HG03060 (cell line): ENCODE results near the gene NCF4.

Experiments
- ATAC-seq: cut with Tn5 transposase; IDR thresholded peaks from one replicate; pipeline ENCODE4 v1.9.1; 2021; ENCODE audit warnings: low read depth, moderate number of reproducible peaks; ENCODE audit not compliant: unreplicated experiment

The NCF4 gene

GRCh38 chr22:36860821-36861659, at the start of gene NCF4:
Gene NCF4 (plus strand): TSS chr22:36861006. CDS start chr22:36861172, 166 bp downstream.
- peak; percentile 39 for ATAC-seq

- ATAC-seq: no peak
Observed at GRCh38 chr22:36811094-36811800, 49.6 kb upstream of the NCF4 start.

DNA sequence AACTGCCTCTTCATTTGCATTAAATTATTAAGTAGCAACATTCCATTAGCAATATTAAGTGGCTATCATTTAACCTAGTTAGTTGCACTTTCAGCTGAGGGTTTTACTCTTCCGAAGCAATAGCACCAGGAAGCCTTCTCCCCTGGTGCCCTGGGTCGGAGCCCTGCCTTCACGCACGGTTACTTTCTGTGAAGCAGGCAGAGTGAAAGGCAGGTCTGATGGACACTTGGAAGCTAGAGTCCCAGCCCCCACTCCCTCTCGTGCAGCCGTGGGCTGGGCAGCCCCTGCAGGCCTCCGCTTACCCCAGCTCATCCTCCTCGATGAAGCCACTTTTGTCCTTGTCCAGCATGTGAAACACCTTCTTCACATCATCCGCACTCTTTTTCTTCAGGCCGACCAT, 46.0 kb upstream of the NCF4 start:
- no peak for ATAC-seq

- ATAC-seq: no peak
Observed at GRCh38 chr22:36815558-36816338, 45.1 kb upstream of the NCF4 start.

DNA sequence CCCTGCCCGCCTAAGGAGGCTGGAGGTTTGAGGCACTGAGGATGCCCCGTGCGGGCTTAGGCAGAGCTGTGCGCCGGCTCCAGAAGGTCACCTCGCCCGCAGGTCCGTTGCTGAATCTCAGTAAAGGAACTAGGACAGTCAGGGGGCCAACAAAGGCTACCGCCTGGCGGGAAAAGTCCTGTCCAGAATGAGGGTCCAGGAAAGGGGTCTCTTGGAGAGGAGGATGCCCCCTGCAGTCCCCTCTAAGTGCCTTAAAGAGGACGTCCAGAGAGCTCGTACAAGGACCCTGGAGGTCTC, 44.5 kb upstream of the NCF4 start:
- ATAC-seq: no peak

DNA sequence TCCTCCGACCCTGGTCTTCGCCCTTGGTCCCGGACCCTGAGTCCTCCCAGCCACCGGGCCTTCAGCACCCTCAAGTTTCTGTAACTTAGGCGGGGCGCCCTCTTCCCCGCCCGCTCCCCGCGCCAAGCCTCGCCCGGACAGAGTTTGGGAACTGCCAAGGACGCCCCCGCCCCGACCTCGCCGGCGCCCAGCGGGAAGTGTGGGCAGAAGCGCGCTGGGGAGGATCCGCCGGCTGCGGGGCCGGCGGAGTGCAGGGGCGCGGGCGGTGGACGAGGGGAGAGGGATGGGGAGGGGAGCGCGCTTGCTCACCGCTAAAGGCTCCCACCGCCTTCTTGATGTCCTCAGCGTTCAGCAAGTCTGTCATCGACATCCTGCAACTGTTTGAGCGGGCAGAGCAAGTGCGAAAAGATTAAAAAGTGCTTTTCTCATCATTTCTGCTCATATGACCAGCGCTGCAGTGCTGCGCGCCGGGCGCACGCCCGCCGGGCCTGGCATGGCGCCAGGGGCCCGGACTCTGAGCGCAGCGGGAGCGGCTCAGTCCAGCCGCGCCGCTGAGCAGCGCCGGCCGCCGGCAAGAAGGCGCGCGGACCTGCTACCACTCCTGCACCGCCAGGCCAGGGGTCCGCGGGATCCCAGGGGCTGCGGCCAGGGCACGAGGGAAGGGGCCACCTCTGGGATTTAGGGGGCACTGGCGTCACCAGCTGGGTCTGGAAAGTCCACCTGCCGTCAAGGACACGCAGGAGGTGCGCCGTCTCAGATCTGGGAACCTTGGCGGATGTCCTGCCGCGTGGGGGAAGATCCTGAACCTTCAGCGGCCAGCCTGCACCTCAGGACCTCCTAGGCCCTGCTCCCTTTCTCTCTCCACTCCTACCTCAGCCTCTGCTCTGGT, 43.9 kb upstream of the NCF4 start, which contains the start of gene PVALB:
Gene PVALB (minus strand): TSS at position 400 of the 889 bp plus-strand sequence. CDS start 30 bp downstream, at position 370.
- no peak for ATAC-seq

- no peak for ATAC-seq
Observed at GRCh38 chr22:36817525-36817848, 43.3 kb upstream of the NCF4 start.

DNA sequence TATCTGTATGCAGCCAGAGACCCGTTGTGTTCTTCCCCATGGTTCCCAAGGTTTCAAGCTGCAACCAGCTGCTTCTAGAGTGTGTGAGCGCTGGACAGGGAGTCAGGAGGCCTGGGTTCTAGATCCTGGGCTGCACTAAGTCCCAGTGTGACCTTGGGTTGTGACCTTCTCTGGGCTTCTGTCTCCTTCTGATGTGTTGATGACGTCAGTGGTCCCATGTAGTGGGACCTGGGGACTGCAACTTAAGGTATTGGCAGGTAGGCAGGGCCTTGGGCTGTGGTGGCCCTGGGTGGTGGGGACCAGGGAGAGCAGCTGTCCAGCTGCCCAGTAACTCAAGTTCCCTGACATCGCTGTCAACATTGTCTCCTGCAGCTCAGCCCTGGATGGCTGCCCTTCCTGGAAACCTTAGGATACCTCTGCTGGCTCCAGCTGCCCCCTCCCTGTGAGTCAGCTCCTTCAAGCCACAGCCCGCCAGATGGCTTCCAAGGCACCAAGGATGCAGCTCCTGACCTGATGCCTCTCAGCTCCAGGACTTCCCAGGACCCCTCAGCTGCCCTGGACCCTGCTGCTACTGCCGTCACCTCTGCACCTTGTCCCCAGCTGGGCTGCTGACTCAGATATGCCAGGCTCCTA, 42.7 kb upstream of the NCF4 start:
- ATAC-seq: no peak

- ATAC-seq: no peak
Observed at GRCh38 chr22:36819112-36819511, 41.7 kb upstream of the NCF4 start.

DNA sequence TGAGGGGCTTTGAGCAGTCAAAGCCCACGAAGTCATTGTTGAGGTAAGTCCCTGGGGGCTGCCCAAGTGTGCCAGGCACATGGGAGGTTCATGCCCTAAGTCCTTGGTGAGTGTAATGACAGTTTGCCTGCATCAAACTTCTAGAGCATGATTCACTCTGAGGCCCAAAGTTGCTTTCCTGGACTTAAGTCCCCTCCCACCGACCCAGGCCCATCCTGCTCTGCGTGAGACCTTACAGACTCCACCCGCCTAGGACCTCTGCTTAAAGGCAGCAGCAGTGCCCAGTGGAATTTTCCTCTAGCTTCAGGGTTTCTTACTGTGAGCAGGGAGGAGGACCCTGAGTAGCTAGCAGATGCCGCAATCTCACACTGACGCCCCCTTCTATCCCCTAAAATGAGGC, 38.2 kb upstream of the NCF4 start:
- ATAC-seq: no peak

- ATAC-seq: no peak
Observed at GRCh38 chr22:36823186-36823839, 37.5 kb upstream of the NCF4 start.

- ATAC-seq: no peak
Observed at GRCh38 chr22:36824655-36825054, 36.2 kb upstream of the NCF4 start.

- no peak for ATAC-seq
Observed at GRCh38 chr22:36826262-36826661, 34.5 kb upstream of the NCF4 start.

GRCh38 chr22:36828815-36829214, 32.0 kb upstream of the NCF4 start:
- ATAC-seq: no peak

DNA sequence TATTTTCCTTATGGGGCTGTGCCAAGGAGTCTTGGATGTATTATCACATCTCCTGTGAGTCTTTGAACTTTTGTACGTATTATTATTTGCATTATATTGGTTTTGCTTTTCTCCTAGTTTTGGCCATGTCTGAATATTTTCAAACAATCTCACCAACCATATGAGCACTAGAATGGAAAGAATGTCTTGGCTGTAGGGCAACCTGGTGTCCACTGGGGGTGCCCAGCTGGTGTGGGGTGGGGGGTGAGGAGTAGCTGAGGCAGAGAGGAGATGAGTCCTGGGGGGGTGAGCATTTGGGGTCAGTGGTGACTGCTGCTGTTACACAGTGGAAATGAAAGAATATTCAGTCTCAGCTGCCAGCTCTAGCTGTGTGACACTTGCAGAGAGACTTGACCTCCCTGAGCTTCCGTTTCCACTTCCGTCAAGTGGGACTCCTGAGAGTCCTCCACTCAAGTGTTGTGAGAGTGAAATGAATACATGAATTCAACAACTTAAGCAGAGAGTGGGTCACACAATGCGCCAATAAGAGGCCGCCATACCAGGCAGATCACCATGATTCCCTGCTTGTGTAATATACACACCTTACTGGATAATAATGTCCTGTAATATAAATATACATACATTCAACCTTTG, 31.3 kb upstream of the NCF4 start:
- no peak for ATAC-seq

DNA sequence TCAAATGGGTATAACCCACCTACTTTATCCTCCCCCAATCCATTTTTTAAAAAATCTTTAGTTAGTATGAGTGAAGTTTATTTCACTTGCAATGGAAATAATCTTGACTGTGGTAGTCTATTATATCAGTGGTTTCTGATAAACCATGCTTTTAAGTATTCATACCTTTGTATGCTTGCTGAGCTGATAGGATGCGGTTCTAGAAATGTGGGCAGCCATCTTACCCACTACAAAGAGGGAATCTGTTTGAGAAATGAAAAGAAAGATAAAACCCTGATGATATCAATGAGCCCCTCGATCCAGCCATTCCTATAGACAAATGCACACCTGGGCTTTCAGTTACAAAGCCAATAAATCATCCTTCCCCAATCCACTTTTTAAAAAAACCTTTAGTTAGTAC, 30.2 kb upstream of the NCF4 start:
- no peak for ATAC-seq

DNA sequence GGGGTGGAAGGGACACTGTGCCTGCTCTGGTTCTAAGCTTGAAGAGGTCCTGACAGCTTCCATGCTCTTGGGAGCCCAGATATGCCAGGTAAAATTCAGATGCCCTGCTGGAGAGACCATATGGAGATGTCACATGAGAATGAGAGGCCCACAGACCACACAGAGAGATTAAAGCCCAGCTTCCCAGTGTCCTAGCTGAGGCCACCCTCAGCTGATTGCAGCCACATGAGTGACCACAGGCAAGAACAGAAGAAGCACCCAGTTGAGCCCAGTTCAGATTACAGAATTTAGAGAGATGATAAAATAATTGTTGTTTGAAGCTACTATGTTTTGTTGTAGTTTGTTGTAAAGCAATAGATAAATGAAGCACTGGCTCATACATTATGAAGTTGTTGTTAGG, 29.6 kb upstream of the NCF4 start:
- no peak for ATAC-seq

GRCh38 chr22:36831717-36832116, 29.1 kb upstream of the NCF4 start:
- no peak for ATAC-seq

DNA sequence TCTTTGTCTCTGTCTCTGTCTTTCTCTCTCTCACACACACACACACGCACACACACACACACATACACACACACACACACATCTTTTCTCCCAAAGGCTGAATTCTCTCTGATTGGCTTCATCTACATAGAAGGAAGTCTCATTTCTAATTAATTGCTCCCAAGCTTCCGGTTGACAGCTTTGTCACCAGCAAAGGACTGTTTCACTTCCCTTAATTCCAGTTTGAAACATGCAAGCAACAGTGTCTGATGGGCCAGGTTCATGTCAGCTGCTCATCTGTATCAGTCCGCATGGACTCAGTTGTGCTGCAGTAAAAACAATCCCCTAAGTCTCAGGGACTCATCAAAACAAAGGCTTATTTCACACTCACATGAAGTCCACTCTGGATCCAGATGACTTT, 27.7 kb upstream of the NCF4 start:
- no peak for ATAC-seq
